Neural cell (in vitro differentiated cells): ENCODE results near the gene LPCAT1. TPM values are rescaled to one million over a fixed set of nuclear protein-coding genes. Genes with fewer than 3 reads are reported as not detected.

Experiments used
- H2AFZ ChIP-seq: fragments of 200-600, 300-800 bp; sonication (generic), shearing (Covaris generic); 2 replicates; pipeline ENCODE4 v1.6.0; 2014; ENCODE audit warnings: low read depth, mild to moderate bottlenecking, antibody characterized with exemption, low read length, moderate library complexity
- H3F3A ChIP-seq: fragments of 200-600 bp; shearing (Covaris generic); 2 replicates; pipeline ENCODE4 v1.6.1; 2016; ENCODE audit warnings: mild to moderate bottlenecking, moderate library complexity, mixed read lengths, antibody characterized with exemption, low read length; ENCODE audit not compliant: insufficient read depth, poor library complexity, severe bottlenecking
- H3K27ac ChIP-seq: fragments of 200-600, 300-800 bp; sonication (generic), shearing (Covaris generic); 2 replicates; pipeline ENCODE4 v1.5.1; 2014; ENCODE audit warnings: mild to moderate bottlenecking, low read length, moderate library complexity
- H3K27me3 ChIP-seq: fragments of 300-800, 200-600 bp; sonication (generic), shearing (Covaris generic); 2 replicates; pipeline ENCODE4 v1.6.0; 2014; ENCODE audit warnings: mild to moderate bottlenecking, low read depth, low read length, moderate library complexity; ENCODE audit not compliant: insufficient read depth
- H3K36me3 ChIP-seq: fragments of 300-800, 200-600 bp; sonication (generic), shearing (Covaris generic); 2 replicates; pipeline ENCODE4 v1.5.1; 2014; ENCODE audit warnings: mild to moderate bottlenecking, antibody characterized with exemption, low read length, moderate library complexity; ENCODE audit not compliant: insufficient read depth
- H3K4me2 ChIP-seq: fragments of 300-800, 200-600 bp; sonication (generic), shearing (Covaris generic); 2 replicates; pipeline ENCODE4 v1.6.0; 2014; ENCODE audit warnings: mild to moderate bottlenecking, low read length
- H3K4me3 ChIP-seq: fragments of 300-800, 200-600 bp; sonication (generic), shearing (Covaris generic); 2 replicates; pipeline ENCODE4 v1.5.1; 2014; ENCODE audit warnings: mild to moderate bottlenecking, low read length, moderate library complexity
- H3K79me2 ChIP-seq: fragments of 200-600 bp; shearing (Covaris generic); replicated peaks from 2 replicates; pipeline ENCODE4 v1.6.0; 2014; ENCODE audit warnings: mild to moderate bottlenecking, low read length, moderate library complexity; ENCODE audit not compliant: insufficient read depth
- H3K9ac ChIP-seq: fragments of 300-800, 200-600 bp; sonication (generic), shearing (Covaris generic); 2 replicates; pipeline ENCODE4 v1.6.1; 2016; ENCODE audit warnings: mild to moderate bottlenecking, low read length, mixed read lengths
- H3K9me2 ChIP-seq: fragments of 200-600 bp; shearing (Covaris generic); 2 replicates; pipeline ENCODE4 v1.6.1; 2016; ENCODE audit warnings: mild to moderate bottlenecking, low read length, mixed read lengths; ENCODE audit not compliant: insufficient read depth
- H3K9me3 ChIP-seq: fragments of 200-600, 300-800 bp; sonication (generic), shearing (Covaris generic); 2 replicates; pipeline ENCODE4 v1.6.1; 2016; ENCODE audit warnings: mild to moderate bottlenecking, mixed run types, low read length, moderate library complexity, mixed read lengths
- H4K20me1 ChIP-seq: fragments of 200-600 bp; shearing (Covaris generic); 2 replicates; pipeline ENCODE4 v1.6.1; 2016; ENCODE audit warnings: mild to moderate bottlenecking, mixed run types; ENCODE audit not compliant: insufficient read depth
- EP300 ChIP-seq: fragments of 450-650 bp; conservative IDR thresholded peaks from 2 replicates; pipeline ENCODE4 v1.6.1; 2014; ENCODE audit warnings: antibody characterized with exemption, mild to moderate bottlenecking, moderate library complexity; ENCODE audit not compliant: poor library complexity, severe bottlenecking
- EZH2 ChIP-seq: fragments of 200-600, 300-800 bp; shearing (Covaris generic), sonication (generic); IDR thresholded peaks from 2 replicates; pipeline ENCODE4 v1.6.1; 2014; ENCODE audit warnings: antibody characterized with exemption, low read length, borderline replicate concordance, mild to moderate bottlenecking; ENCODE audit not compliant: insufficient read depth, poor library complexity, severe bottlenecking
- MXI1 ChIP-seq: fragments of 450-650 bp; conservative IDR thresholded peaks from 2 replicates; pipeline ENCODE4 v1.6.1; 2014; ENCODE audit warnings: antibody characterized with exemption, mild to moderate bottlenecking; ENCODE audit not compliant: poor library complexity, severe bottlenecking
- POLR2AphosphoS5 ChIP-seq: IDR thresholded peaks from 2 replicates; pipeline ENCODE4 v1.6.1; 2012
- RAD21 ChIP-seq: fragments of 450-650 bp; conservative IDR thresholded peaks from 2 replicates; pipeline ENCODE4 v1.6.1; 2014; ENCODE audit warnings: antibody characterized with exemption, mild to moderate bottlenecking, moderate library complexity
- SMC3 ChIP-seq: fragments of 450-650 bp; conservative IDR thresholded peaks from 2 replicates; pipeline ENCODE4 v1.6.1; 2014; ENCODE audit warnings: antibody characterized with exemption, mild to moderate bottlenecking, moderate library complexity; ENCODE audit not compliant: poor library complexity
- TAF1 ChIP-seq: IDR thresholded peaks from 2 replicates; pipeline ENCODE4 v1.6.1; 2012; ENCODE audit warnings: low read depth
- polyA plus RNA-seq: library from polyadenylated mRNA; depleted of rRNA; stranded (reverse); fragments of >200 nt; gene quantifications from 2 replicates; pipeline ENCODE4 v1.2.3, GENCODE V29; 2014
- TF ChIP-seq, protein P1 (sequence below): IDR thresholded peaks from 2 replicates; pipeline ENCODE4 v1.6.1; 2012; ENCODE audit warnings: borderline replicate concordance
- TF ChIP-seq, protein P2 (sequence below): fragments of 450-650 bp; IDR thresholded peaks from 2 replicates; pipeline ENCODE4 v1.5.1; 2014; ENCODE audit warnings: antibody characterized with exemption, mild to moderate bottlenecking, moderate library complexity; ENCODE audit not compliant: poor library complexity, severe bottlenecking

LPCAT1 gene
- polyA plus RNA-seq, 1 donor from 2014 or later, result 61.8 TPM

DNA sequence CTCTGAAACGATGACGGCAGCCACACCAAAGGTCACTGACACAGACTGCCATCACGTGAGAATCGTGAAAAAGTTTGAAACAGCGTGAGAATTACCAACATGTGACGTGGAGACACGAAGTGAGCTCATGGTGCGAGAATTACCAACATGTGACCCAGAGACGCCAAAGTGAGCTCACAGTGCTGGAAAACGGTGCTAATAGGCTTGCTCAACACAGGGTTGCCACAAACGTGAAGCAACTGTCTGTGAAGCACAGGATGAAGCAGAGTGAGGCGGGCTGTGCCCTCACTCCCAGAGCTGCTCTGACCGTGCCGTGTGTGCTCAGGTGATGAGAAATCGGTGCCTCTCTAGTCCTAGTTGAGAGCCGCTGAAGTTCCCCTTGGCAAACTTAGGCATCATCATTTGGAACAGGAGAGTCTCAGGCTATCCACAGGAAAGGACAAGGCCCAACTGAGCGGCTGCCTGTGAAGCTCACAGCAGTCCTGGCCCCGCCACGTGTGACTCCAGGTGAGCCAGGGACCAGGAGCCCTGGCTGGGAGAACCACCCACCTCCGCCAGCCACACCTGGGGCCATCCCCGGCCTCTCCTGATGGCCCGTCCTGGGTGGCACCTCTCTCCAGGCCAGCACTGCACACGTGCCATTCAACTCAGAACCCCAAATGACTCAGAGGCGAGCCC is 48.8 kb downstream of the LPCAT1 start:
- TF ChIP-seq EZH2 (no peak), MXI1 (no peak), EP300 (no peak), TAF1 (no peak), RAD21 (no peak), SMC3 (no peak), POLR2AphosphoS5 (no peak)
- TF ChIP-seq, protein P1, sequence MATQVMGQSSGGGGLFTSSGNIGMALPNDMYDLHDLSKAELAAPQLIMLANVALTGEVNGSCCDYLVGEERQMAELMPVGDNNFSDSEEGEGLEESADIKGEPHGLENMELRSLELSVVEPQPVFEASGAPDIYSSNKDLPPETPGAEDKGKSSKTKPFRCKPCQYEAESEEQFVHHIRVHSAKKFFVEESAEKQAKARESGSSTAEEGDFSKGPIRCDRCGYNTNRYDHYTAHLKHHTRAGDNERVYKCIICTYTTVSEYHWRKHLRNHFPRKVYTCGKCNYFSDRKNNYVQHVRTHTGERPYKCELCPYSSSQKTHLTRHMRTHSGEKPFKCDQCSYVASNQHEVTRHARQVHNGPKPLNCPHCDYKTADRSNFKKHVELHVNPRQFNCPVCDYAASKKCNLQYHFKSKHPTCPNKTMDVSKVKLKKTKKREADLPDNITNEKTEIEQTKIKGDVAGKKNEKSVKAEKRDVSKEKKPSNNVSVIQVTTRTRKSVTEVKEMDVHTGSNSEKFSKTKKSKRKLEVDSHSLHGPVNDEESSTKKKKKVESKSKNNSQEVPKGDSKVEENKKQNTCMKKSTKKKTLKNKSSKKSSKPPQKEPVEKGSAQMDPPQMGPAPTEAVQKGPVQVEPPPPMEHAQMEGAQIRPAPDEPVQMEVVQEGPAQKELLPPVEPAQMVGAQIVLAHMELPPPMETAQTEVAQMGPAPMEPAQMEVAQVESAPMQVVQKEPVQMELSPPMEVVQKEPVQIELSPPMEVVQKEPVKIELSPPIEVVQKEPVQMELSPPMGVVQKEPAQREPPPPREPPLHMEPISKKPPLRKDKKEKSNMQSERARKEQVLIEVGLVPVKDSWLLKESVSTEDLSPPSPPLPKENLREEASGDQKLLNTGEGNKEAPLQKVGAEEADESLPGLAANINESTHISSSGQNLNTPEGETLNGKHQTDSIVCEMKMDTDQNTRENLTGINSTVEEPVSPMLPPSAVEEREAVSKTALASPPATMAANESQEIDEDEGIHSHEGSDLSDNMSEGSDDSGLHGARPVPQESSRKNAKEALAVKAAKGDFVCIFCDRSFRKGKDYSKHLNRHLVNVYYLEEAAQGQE, result no peak
- TF ChIP-seq, protein P2, sequence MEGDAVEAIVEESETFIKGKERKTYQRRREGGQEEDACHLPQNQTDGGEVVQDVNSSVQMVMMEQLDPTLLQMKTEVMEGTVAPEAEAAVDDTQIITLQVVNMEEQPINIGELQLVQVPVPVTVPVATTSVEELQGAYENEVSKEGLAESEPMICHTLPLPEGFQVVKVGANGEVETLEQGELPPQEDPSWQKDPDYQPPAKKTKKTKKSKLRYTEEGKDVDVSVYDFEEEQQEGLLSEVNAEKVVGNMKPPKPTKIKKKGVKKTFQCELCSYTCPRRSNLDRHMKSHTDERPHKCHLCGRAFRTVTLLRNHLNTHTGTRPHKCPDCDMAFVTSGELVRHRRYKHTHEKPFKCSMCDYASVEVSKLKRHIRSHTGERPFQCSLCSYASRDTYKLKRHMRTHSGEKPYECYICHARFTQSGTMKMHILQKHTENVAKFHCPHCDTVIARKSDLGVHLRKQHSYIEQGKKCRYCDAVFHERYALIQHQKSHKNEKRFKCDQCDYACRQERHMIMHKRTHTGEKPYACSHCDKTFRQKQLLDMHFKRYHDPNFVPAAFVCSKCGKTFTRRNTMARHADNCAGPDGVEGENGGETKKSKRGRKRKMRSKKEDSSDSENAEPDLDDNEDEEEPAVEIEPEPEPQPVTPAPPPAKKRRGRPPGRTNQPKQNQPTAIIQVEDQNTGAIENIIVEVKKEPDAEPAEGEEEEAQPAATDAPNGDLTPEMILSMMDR, result no peak
- Histone ChIP-seq H3K36me3 (no peaks in the 10 kb centered on the region), H3K4me3 (no peak overlapping the region)

DNA sequence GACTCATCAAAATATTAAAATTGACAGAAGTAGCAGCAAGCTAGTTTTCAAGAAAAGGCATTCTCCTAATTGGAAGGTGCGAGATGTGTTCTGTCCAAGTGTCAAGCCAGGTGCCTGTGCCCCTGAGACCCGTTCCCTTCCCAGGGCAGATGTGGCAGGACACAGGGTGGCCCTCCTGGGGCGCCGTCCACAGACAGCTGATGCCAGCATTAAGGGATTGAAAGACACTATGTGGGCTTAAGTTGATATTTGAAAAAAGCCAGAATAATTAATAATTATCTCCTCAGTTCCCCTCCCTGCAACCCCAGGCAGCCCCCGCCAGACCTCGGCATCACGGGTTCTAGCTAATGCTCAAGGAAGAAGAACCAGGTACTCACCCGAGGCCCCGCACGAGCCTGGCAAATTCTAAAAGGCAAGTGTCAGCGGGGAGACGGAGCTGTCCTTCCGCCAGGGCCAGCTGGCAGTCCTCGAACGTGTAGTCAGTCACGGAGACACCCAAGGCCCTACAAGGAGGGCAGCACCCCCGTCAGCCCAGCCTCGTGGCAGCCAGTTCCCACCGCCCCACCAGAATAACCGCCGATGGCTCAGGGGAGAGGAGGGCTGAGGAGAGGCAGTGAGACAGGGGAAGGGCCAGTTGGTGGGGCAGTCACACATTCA is 49.4 kb downstream of the LPCAT1 start:
- Histone ChIP-seq H3K9ac (no peak overlapping the region), H3K9me2 (no peaks in the 10 kb centered on the region), H3K9me3 (no peaks in the 10 kb centered on the region), H4K20me1 (no peaks in the 10 kb centered on the region), H3K27me3 (no peaks in the 10 kb centered on the region), H3F3A (no peaks in the 10 kb centered on the region), H2AFZ (no peak overlapping the region), H3K4me2 (no peak overlapping the region), H3K79me2 (no peaks in the 10 kb centered on the region), H3K4me3 (no peak overlapping the region), H3K27ac (no peak overlapping the region), H3K36me3 (no peaks in the 10 kb centered on the region)
- TF ChIP-seq, protein P1, result no peak
- no peak for TF ChIP-seq RAD21
- TF ChIP-seq EP300, result no peak
- TF ChIP-seq, protein P2, result no peak
- TF ChIP-seq POLR2AphosphoS5, result no peak
- TF ChIP-seq SMC3, result no peak
- no peak for TF ChIP-seq EZH2
- TF ChIP-seq MXI1, result no peak
- no peak for TF ChIP-seq TAF1

More for the DNA sequence above, 48.8 kb downstream of the LPCAT1 start:
- no peaks in the 10 kb centered on the region for H3K79me2 ChIP-seq
- H2AFZ ChIP-seq, result no peak overlapping the region
- no peaks in the 10 kb centered on the region for H3K9me2 ChIP-seq
- no peaks in the 10 kb centered on the region for H3K9me3 ChIP-seq
- H3K27me3 ChIP-seq, result no peaks in the 10 kb centered on the region
- no peaks in the 10 kb centered on the region for H3F3A ChIP-seq
- H3K4me2 ChIP-seq, result no peak overlapping the region
- H3K27ac ChIP-seq, result no peak overlapping the region
- H4K20me1 ChIP-seq, result no peaks in the 10 kb centered on the region
- no peak overlapping the region for H3K9ac ChIP-seq
